ENCODE data around the gene WNK2.
A peak's percentile ranks its signal among the peaks of the same experiment; 100 is the strongest.
"Not testable (repeated sequence)": the region's sequence is repeated elsewhere in the genome, so short reads cannot be mapped to it uniquely, and the experiment has no call there.

WNK2 gene

GRCh38 chr9:93240891-93241334 lies 57.0 kb downstream of the WNK2 start:
- no peak for DNase-seq

- no peak for DNase-seq
Observed at GRCh38 chr9:93243112-93243511, 59.2 kb downstream of the WNK2 start.

GRCh38 chr9:93244101-93244500 lies 60.2 kb downstream of the WNK2 start:
- no peak for DNase-seq

- no peak for DNase-seq
Observed at GRCh38 chr9:93244510-93245436, 60.8 kb downstream of the WNK2 start.

- no peak for DNase-seq
Observed at GRCh38 chr9:93245437-93245970, 61.6 kb downstream of the WNK2 start.

GRCh38 chr9:93246111-93246510 lies 62.2 kb downstream of the WNK2 start:
- DNase-seq, result no peak

GRCh38 chr9:93246526-93246925 lies 62.6 kb downstream of the WNK2 start:
- no peak for DNase-seq

- no peak for DNase-seq
Observed at GRCh38 chr9:93247099-93247865, 63.3 kb downstream of the WNK2 start.

- DNase-seq, result no peak
Observed at GRCh38 chr9:93247892-93248291, 64.0 kb downstream of the WNK2 start.

- DNase-seq, result no peak
Observed at GRCh38 chr9:93248386-93249040, 64.6 kb downstream of the WNK2 start.

GRCh38 chr9:93250185-93250584 lies 66.2 kb downstream of the WNK2 start:
- DNase-seq, result no peak

- not testable (repeated sequence) for DNase-seq
Observed at GRCh38 chr9:93251309-93251708, 67.4 kb downstream of the WNK2 start.

GRCh38 chr9:93252116-93252780 lies 68.3 kb downstream of the WNK2 start:
- DNase-seq, result peak; percentile 33

- DNase-seq, result peak; percentile 63
Observed at GRCh38 chr9:93252781-93253530, 69.0 kb downstream of the WNK2 start.

GRCh38 chr9:93253633-93254032 lies 69.7 kb downstream of the WNK2 start:
- peak; percentile 21 for DNase-seq

GRCh38 chr9:93254061-93254481 lies 70.1 kb downstream of the WNK2 start:
- peak; percentile 41 for DNase-seq

GRCh38 chr9:93254806-93255493 lies 71.0 kb downstream of the WNK2 start:
- DNase-seq, result peak; percentile 45

GRCh38 chr9:93255494-93255867 lies 71.5 kb downstream of the WNK2 start:
- DNase-seq, result no peak

- peak; percentile 45 for DNase-seq
Observed at GRCh38 chr9:93255994-93256877, 72.3 kb downstream of the WNK2 start.
